GM21447 (cell line): ENCODE results near the gene NDUFAF8.

Source experiments
- ATAC-seq: cut with Tn5 transposase; IDR thresholded peaks from one replicate; pipeline ENCODE4 v1.9.1; 2021; ENCODE audit not compliant: unreplicated experiment

Gene NDUFAF8

GRCh38 chr17:81200695-81201580, 38.2 kb upstream of the NDUFAF8 start:
- no peak for ATAC-seq

- no peak for ATAC-seq
Observed at GRCh38 chr17:81202318-81202717, 36.8 kb upstream of the NDUFAF8 start.

- no peak for ATAC-seq
Observed at GRCh38 chr17:81203136-81203535, 36.0 kb upstream of the NDUFAF8 start.

GRCh38 chr17:81204578-81204977, 34.5 kb upstream of the NDUFAF8 start:
- no peak for ATAC-seq

DNA sequence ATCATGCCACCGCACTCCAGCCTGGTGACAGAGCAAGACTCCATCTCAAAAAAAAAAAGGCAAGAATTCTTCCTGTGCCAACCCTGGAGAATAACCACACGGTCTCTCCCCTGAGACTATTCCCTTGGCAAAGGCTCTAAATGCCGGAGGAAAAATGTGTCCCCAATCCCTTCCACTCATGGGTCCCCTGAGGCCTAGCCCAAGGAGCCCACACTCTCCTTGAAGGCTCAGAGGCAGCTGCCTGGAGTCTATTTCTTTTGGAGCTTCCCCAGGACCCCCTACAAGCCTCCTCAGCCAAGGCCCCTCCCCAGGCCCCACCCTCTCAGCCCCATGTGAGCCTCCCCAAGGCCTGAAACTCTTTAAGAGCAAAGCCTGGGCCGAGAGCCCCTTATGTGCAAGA, 33.0 kb upstream of the NDUFAF8 start:
- ATAC-seq: no peak

GRCh38 chr17:81206657-81207056, 32.5 kb upstream of the NDUFAF8 start:
- ATAC-seq: no peak

DNA sequence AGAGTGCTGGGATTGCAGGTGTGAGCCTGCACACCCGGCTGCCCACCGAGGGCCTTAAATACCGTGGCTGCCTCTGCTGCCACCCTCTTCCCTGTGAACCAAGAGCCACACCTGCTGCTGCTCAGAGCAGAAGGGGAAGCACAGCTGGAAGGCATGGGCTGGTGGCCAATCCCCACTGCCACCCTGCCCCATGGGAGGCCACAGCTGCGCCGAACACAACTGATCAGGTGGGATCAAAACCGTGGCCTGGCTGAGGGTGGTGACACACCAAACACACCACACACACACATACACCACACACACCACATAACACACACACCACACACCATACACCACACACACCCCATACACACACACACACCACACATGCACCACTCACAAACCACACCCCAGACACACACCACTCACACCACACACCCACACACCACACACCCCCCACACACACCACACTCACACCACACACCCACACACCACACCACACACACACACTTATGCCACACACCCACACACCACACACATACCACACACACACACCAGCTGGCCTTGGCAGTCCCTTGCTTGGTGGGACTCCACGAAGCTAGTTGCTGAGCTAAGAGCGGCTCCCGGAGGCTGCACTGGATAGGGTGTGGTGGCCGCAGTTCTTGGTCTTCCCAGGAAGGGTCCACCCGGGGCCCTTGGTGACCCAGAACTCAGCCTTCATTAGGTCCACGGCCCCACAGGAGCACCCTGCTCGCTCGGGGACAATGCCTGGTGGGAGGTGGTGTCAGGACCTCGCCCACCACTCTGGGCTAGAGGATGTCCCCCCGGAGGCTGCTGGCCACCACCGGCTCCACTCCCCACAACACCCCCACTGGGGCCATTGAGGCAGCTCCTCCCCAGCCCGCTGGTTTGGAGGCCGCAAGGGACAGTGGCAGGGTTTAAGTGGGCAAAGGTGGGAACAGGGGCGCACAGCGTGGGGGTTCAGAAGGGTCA, 31.2 kb upstream of the NDUFAF8 start:
- no peak for ATAC-seq

DNA sequence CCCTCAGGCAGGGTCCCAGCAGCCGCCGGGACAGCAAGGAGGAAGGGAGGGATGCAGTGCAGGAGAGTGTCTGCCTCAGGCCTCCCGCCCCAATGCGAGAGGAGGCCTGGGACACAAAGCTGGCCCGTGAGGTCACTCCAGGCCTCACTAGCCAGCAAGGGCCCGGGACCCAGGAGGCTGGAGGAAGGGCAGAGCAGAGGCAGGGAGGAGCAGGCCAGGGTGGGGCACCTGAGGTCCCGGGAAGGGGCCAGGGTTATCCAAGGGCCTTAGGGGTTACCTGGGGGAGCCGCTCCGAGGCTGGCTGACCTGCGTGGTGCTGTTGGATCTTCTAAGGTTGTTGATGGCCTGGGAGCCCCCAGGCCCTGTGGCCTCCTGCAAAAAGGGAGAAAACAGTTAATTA, 30.5 kb upstream of the NDUFAF8 start:
- no peak for ATAC-seq

DNA sequence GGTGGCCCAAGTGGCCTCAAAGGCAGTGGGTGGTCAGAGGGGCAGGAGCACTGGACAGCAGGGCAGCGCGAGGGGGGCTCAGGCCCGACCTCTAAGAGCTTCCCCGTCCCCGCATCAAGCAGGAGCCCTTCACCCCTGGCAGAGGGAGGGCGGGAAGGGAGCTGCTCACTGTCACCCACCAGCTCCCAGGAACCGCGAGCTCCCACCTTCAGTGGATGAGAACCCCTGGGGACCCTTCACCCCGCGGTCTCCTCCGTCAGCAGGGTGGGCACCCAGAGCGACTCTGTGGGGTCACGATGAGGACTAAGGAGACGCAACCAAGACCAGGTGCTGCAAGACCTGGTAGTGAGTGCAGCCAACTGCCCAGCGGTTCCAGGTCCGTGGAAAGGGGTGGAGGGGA, 30.0 kb upstream of the NDUFAF8 start:
- ATAC-seq: no peak

DNA sequence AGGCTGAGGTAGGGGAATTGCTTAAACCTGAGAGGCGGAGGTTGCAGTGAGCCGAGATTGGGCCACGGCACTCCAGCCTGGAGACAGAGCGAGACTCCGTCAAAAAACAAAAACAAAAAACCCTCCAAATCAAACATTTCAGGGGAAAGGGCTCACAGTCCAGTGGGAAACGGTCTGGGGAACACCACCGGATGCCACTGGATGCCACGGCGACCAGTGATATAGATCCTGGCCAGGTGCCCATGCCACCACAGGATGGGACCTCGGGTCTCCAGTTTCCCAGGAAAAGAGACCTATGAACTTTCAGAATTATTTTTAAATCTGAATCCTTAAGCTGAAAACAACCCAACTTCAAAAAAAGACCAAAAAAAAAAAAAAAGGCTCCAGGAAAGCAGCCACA, 28.7 kb upstream of the NDUFAF8 start:
- ATAC-seq: no peak

GRCh38 chr17:81210868-81211267, 28.2 kb upstream of the NDUFAF8 start:
- no peak for ATAC-seq

DNA sequence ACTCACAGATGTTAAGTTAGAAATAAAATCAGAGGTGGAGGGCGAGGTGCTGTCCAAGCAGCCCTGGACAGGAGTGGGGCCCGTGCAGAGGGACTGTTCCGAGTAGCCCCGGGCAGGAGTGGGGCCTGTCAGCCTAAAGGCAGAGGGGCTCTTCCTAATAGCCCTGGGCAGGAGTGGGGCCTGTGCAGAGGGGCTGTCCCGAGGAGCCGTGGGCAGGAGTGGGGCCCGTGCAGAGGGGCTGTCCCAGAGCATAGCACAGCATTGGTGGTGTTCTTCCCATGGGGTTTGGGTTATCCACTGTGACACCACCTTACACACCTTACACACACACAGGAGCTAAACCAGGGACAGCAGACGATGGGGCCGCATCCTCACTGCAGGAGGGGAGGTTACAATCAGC, 26.8 kb upstream of the NDUFAF8 start:
- no peak for ATAC-seq

DNA sequence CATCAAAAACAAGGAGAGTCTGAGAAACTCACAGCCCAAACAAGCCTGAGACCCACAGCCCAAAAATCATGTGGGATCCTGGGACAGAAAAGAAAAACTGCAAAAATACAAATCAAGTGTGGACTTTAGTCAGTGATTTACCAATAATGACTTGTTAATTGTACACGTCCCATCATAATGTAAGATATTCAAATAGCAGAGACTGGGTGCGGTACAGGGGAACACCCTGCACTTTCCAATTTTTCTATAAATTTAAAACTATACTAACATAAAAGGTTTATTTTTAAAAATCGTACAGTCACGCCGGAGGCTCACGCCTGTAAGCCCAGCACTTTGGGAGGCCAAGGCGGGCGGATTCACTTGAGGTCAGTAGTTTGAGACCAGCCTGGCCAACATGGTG, 25.1 kb upstream of the NDUFAF8 start:
- no peak for ATAC-seq

- ATAC-seq: no peak
Observed at GRCh38 chr17:81217491-81217890, 21.6 kb upstream of the NDUFAF8 start.

DNA sequence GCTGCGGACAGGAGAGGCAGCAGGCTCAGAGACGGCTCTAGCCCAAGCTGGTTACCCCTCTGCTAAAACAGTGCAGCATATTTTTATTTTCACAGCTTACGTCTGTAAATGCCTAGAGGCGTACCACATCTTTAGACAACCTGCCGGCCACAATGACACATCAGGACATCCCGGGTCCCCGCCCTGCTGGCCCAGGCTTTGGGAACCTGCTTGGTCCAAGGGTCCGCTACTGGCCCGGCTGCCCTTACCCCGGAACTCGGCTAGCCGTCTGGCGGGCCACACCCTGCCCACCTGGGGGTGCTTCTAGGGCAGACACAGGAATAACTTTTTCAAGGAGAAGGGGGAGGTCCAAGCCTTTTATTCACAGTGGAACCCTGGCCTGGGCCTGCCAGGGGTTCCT, 20.7 kb upstream of the NDUFAF8 start:
- no peak for ATAC-seq

- ATAC-seq: no peak
Observed at GRCh38 chr17:81218991-81219390, 20.1 kb upstream of the NDUFAF8 start.

DNA sequence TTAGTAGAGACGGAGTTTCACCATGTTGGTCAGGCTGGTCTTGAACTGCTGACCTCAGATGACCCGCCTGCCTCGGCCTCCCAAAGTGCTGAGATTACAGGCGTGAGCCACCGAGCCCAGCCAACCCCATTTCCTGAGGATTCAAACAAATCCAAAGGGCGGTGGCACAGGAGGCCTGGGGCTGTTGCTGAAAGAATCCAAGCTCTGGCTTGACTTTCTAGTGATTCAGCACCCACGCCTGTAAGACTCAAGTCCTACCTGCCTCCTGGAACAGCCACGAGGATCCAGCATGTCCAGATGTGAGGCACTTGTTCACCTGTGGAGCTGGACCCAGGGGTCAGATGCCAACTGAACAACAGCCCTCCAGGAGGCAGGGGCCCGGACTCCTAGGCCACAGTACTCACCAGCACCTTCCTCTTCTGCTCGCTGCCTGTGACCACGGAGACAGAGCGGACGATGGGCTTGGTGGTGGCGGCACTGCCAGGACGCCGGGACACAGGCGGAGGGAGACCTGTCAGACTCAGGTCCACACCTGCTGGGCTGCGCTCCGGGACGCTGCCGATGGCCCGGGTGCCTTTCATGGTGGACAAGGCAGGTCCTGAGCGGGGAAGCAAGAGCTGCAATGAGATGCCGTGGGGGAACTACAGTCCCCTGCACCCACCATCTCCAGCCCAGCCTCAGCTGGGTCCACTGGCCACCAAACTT, 19.5 kb upstream of the NDUFAF8 start:
- ATAC-seq: no peak

DNA sequence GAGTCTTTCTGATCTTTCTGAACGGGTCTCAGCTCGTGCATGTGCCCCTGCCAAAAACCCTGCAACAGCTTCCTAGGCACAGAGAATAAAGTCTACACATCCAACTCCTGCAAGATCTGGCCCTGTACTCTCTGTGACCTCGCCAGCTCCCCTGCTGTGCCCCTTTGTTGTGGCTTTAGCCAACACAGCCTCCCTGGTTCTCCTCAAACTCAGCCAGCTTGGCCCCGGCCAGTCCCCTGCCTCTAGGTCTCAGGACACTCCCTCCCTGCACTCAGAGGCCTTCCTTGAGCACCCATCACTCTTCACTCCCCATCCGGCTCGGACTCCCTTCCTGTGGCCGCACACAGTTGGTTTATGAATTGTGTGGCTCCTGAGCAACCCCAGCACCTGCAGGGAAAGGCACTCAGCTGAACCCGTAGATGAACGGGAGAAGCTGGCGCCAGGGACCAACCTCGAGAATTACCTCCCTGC, 17.7 kb upstream of the NDUFAF8 start:
- no peak for ATAC-seq

GRCh38 chr17:81221842-81222619, 17.1 kb upstream of the NDUFAF8 start:
- no peak for ATAC-seq

- no peak for ATAC-seq
Observed at GRCh38 chr17:81222620-81222905, 16.6 kb upstream of the NDUFAF8 start.
